Muscle of leg (tissue), 11 donors: ENCODE data around the gene NBAS. TPM values are rescaled to one million over a fixed set of nuclear protein-coding genes. Genes with fewer than 3 reads are reported as not detected.
A peak's percentile ranks its signal among the peaks of the same experiment; 100 is the strongest.
"Not testable (repeated sequence)": the region's sequence is repeated elsewhere in the genome, so short reads cannot be mapped to it uniquely, and the experiment has no call there.

Experiments used
- DNase-seq: peaks from one replicate; pipeline ENCODE4 v3.0.0; 2013
- H3K27ac ChIP-seq: one replicate; pipeline ENCODE4 v1.5.1; 2013; ENCODE audit warnings: mild to moderate bottlenecking, low read length, control low read depth
- H3K27me3 ChIP-seq: one replicate; pipeline ENCODE4 v1.6.1; 2013; ENCODE audit warnings: low read length; ENCODE audit not compliant: control insufficient read depth, insufficient read depth
- H3K36me3 ChIP-seq: one replicate; pipeline ENCODE4 v1.6.1; 2013; ENCODE audit warnings: low read length; ENCODE audit not compliant: control insufficient read depth, insufficient read depth
- H3K4me1 ChIP-seq: one replicate; pipeline ENCODE4 v1.6.1; 2013; ENCODE audit warnings: low read length; ENCODE audit not compliant: control insufficient read depth, insufficient read depth
- H3K4me3 ChIP-seq: one replicate; pipeline ENCODE4 v1.5.1; 2013; ENCODE audit warnings: low read length, control low read depth
- H3K9me3 ChIP-seq: replicated peaks from 2 replicates; pipeline ENCODE4 v1.6.1; 2013; ENCODE audit warnings: low read depth, low read length; ENCODE audit not compliant: control insufficient read depth
- WGBS: methylation state at CpG from one replicate; pipeline ENCODE4 v1.1.5; 2013; ENCODE audit warnings: missing lambda C conversion rate; ENCODE audit not compliant: insufficient coverage; 5-methylcytosine and 5-hydroxymethylcytosine counted together
- polyA plus RNA-seq, 8 donors: library from polyadenylated mRNA; unstranded; fragments of 120-200 nt; gene quantifications; one replicate each; pipeline versions ENCODE4 v1.2.1 to v1.2.3, GENCODE V29; 2013; ENCODE audit warnings: inconsistent platforms in 1 of 8, low replicate concordance in 1 of 8; ENCODE audit not compliant: insufficient read length in 8 of 8, insufficient read depth in 1 of 8
- total RNA-seq: library from RNA; stranded (reverse); fragments of 120-200 nt; gene quantifications from one replicate; pipeline ENCODE4 v1.2.4, GENCODE V29; 2013

NBAS gene
- total and polyA plus RNA-seq, 9 donors: 33.3 to 57.5 (median 36.1) TPM

GRCh38 chr2:15260835-15261234 is 300.3 kb downstream of the NBAS start:
- Histone ChIP-seq H3K4me1 (peaks cover 3% of the 10 kb centered on the region), H3K27ac (no peak overlapping the region), H3K27me3 (no peaks in the 10 kb centered on the region), H3K4me3 (no peak overlapping the region), H3K36me3 (peaks cover 2% of the 10 kb centered on the region), H3K9me3 (peaks cover 12% of the 10 kb centered on the region)
- WGBS: no CpG with 5 or more reads among the region's 2 CpGs
- DNase-seq: no peak

- no peak overlapping the region for H3K4me3 ChIP-seq
- H3K27me3 ChIP-seq: no peaks in the 10 kb centered on the region
- H3K4me1 ChIP-seq: peaks cover 3% of the 10 kb centered on the region
- DNase-seq: no peak
- 88% methylated on average over 3 of the region's 3 CpGs for WGBS
- no peak overlapping the region for H3K27ac ChIP-seq
- H3K36me3 ChIP-seq: peaks cover 2% of the 10 kb centered on the region
- H3K9me3 ChIP-seq: peaks cover 12% of the 10 kb centered on the region
These were observed 300.9 kb downstream of the NBAS start for GRCh38 chr2:15260196-15260595.

- WGBS: 60% methylated on average over 1 of the region's 1 CpG
- Histone ChIP-seq H3K4me1 (peaks cover 3% of the 10 kb centered on the region), H3K9me3 (peaks cover 12% of the 10 kb centered on the region), H3K36me3 (peaks cover 2% of the 10 kb centered on the region), H3K4me3 (no peak overlapping the region), H3K27ac (no peak overlapping the region), H3K27me3 (no peaks in the 10 kb centered on the region)
- no peak for DNase-seq
These were observed 301.8 kb downstream of the NBAS start for GRCh38 chr2:15259356-15259756.

GRCh38 chr2:15258385-15258784 is 302.7 kb downstream of the NBAS start:
- not testable (repeated sequence) for H3K27me3 ChIP-seq, H3K36me3 ChIP-seq, H3K27ac ChIP-seq, DNase-seq, H3K4me3 ChIP-seq, H3K4me1 ChIP-seq
- WGBS: 100% methylated on average over 3 of the region's 7 CpGs
- peaks cover 12% of the 10 kb centered on the region for H3K9me3 ChIP-seq

- Histone ChIP-seq H3K27ac (no peak overlapping the region), H3K4me1 (no peaks in the 10 kb centered on the region), H3K4me3 (no peak overlapping the region), H3K27me3 (no peaks in the 10 kb centered on the region), H3K9me3 (peaks cover 7% of the 10 kb centered on the region), H3K36me3 (peaks cover 4% of the 10 kb centered on the region)
- DNase-seq: no peak
- no CpG with 5 or more reads among the region's 3 CpGs for WGBS
These were observed 307.3 kb downstream of the NBAS start for GRCh38 chr2:15253835-15254286.

DNA sequence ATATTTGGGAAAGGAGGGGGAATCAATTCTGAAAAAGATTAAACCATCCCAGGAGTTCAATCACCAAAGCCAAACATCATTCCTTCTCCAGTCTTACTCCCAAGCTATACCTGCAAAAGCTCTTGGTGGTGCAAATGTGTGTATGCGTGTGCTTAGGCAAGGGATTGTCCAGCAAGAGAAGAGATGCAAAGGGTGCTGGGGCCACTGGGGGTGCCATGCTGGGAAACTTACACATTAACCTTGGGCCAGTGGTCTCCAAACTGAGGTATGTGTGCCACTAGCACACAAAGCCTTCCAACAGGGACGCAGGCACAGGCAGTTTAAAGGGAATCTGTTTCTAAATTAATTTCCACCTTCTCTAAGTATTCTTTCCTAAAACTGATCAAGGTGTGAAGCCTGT is 307.9 kb downstream of the NBAS start:
- 100% methylated on average over 1 of the region's 2 CpGs for WGBS

GRCh38 chr2:15251753-15252152 is 309.4 kb downstream of the NBAS start:
- H3K4me1 ChIP-seq: no peaks in the 10 kb centered on the region
- 67% methylated on average over 1 of the region's 3 CpGs for WGBS

More for the DNA sequence above, 307.9 kb downstream of the NBAS start:
- DNase-seq: no peak
- Histone ChIP-seq H3K4me1 (no peaks in the 10 kb centered on the region), H3K36me3 (peaks cover 4% of the 10 kb centered on the region), H3K27ac (no peak overlapping the region), H3K27me3 (no peaks in the 10 kb centered on the region), H3K9me3 (peaks cover 2% of the 10 kb centered on the region), H3K4me3 (no peak overlapping the region)

GRCh38 chr2:15250946-15251345 is 310.2 kb downstream of the NBAS start:
- H3K27ac ChIP-seq, DNase-seq, H3K36me3 ChIP-seq, H3K27me3 ChIP-seq, H3K4me3 ChIP-seq, H3K4me1 ChIP-seq, H3K9me3 ChIP-seq: not testable (repeated sequence)
- no CpG with 5 or more reads among the region's 3 CpGs for WGBS

More at GRCh38 chr2:15251753-15252152, 309.4 kb downstream of the NBAS start:
- DNase-seq: no peak
- Histone ChIP-seq H3K27ac (no peak overlapping the region), H3K4me3 (no peak overlapping the region), H3K27me3 (no peaks in the 10 kb centered on the region), H3K9me3 (no peaks in the 10 kb centered on the region), H3K36me3 (peaks cover 4% of the 10 kb centered on the region)

DNA sequence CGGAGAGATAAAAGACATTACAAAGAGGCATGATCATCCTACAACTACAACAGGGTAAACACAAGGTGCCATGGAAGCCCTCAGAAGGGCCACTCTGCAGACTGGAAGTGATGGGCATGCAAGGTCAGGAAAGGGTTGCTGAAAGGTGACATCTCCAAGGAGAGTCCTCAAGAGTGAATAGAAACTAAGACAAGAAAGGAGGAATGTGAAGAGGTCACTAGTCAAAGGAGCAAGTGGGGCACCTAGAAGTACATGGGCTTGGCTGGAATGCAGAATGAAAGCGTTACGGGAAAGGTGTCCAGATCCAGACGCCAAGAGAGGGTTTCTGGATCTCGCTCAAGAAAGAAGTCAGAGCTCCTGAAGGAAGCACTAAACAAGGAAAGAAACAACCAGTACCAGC is 314.3 kb downstream of the NBAS start:
- 90% methylated on average over 2 of the region's 5 CpGs for WGBS
- no peak overlapping the region for H3K27ac ChIP-seq

GRCh38 chr2:15243762-15244161 is 317.4 kb downstream of the NBAS start:
- Histone ChIP-seq H3K27ac (no peak overlapping the region), H3K36me3 (no peaks in the 10 kb centered on the region), H3K27me3 (no peaks in the 10 kb centered on the region), H3K4me1 (no peaks in the 10 kb centered on the region), H3K9me3 (no peaks in the 10 kb centered on the region), H3K4me3 (no peak overlapping the region)
- no CpG with 5 or more reads among the region's 6 CpGs for WGBS
- peak; percentile 17 for DNase-seq

More for the DNA sequence above, 314.3 kb downstream of the NBAS start:
- H3K4me3 ChIP-seq: no peak overlapping the region
- no peaks in the 10 kb centered on the region for H3K4me1 ChIP-seq
- no peaks in the 10 kb centered on the region for H3K27me3 ChIP-seq
- DNase-seq: no peak
- H3K9me3 ChIP-seq: no peaks in the 10 kb centered on the region
- H3K36me3 ChIP-seq: peaks cover 2% of the 10 kb centered on the region

- H3K4me3 ChIP-seq: no peak overlapping the region
- DNase-seq: no peak
- no peaks in the 10 kb centered on the region for H3K9me3 ChIP-seq
- no peak overlapping the region for H3K27ac ChIP-seq
- no peaks in the 10 kb centered on the region for H3K27me3 ChIP-seq
- peaks cover 4% of the 10 kb centered on the region for H3K36me3 ChIP-seq
- WGBS: 60% methylated on average over 1 of the region's 3 CpGs
- no peaks in the 10 kb centered on the region for H3K4me1 ChIP-seq
These were observed 318.1 kb downstream of the NBAS start for GRCh38 chr2:15242936-15243461.
